Panc1 (cell line): ENCODE results near the gene CDC42EP4. TPM values are rescaled to one million over a fixed set of nuclear protein-coding genes. Genes with fewer than 3 reads are reported as not detected.

Source experiments
- ATAC-seq: fragments of 200-7000 bp; cut with Tn5 transposase; 2 replicates; pipeline ENCODE4 v1.9.1; 2020; ENCODE audit warnings: mild to moderate bottlenecking, moderate library complexity
- BruUV-seq: library from RNA; stranded (reverse); fragments of 400-500 nt; replicated peaks from 2 replicates; lab custom pipeline; 2021; lab: Mats Ljungman, UMichigan
- CTCF ChIA-PET: fragments of 300-600 bp; sonication (Branson Sonifier 250); formaldehyde crosslinking; loops from one replicate; lab custom pipeline; 2022; ENCODE audit warnings: antibody characterized with exemption; lab: Charles Lee
- POLR2A ChIA-PET: fragments of 300-600 bp; sonication (Branson Sonifier 250); formaldehyde crosslinking; loops from one replicate; lab custom pipeline; 2022; ENCODE audit warnings: antibody characterized with exemption; lab: Charles Lee
- DNase-seq: peaks from one replicate; pipeline ENCODE4 v3.0.0-alpha.2; 2010; ENCODE audit warnings: low read depth, low spot score
- H3K27ac ChIP-seq: 2 replicates; pipeline ENCODE4 v1.5.1; 2011; ENCODE audit warnings: mild to moderate bottlenecking, low read length, inconsistent platforms
- H3K27me3 ChIP-seq: fragments of 200-500 bp; sonication (Bioruptor generic); 2 replicates; pipeline ENCODE4 v1.6.0; 2014; ENCODE audit warnings: low read length, inconsistent platforms; ENCODE audit not compliant: control insufficient read depth, insufficient read depth
- H3K36me3 ChIP-seq: fragments of 200-500 bp; sonication (Bioruptor generic); 2 replicates; pipeline ENCODE4 v1.5.1; 2014; ENCODE audit warnings: inconsistent platforms, mild to moderate bottlenecking, low read length, moderate library complexity; ENCODE audit not compliant: control insufficient read depth, insufficient read depth
- H3K4me1 ChIP-seq: 2 replicates; pipeline ENCODE4 v1.5.1; 2011; ENCODE audit warnings: inconsistent platforms, mild to moderate bottlenecking, low read length, moderate library complexity; ENCODE audit not compliant: control insufficient read depth, insufficient read depth
- H3K4me3 ChIP-seq, 2 experiments: 2 replicates each; pipeline ENCODE4 v1.5.1; 2011 to 2012; ENCODE audit warnings: low read depth in 2 of 2, low read length in 2 of 2, mild to moderate bottlenecking in 2 of 2, inconsistent platforms in 1 of 2, moderate library complexity in 1 of 2
- H3K9me3 ChIP-seq: fragments of 200-500 bp; sonication (Bioruptor generic); 2 replicates; pipeline ENCODE4 v1.5.1; 2014; ENCODE audit warnings: low read depth, mild to moderate bottlenecking, inconsistent platforms, low read length, moderate library complexity; ENCODE audit not compliant: control insufficient read depth, insufficient read depth
- CTCF ChIP-seq: fragments of 450-650 bp; IDR thresholded peaks from 2 replicates; pipeline ENCODE4 v1.5.1; 2017; ENCODE audit warnings: mild to moderate bottlenecking
- POLR2AphosphoS5 ChIP-seq: IDR thresholded peaks from 2 replicates; pipeline ENCODE4 v1.6.1; 2012; ENCODE audit warnings: mild to moderate bottlenecking, low read depth, low read length, moderate library complexity
- SIN3A ChIP-seq: IDR thresholded peaks from 2 replicates; pipeline ENCODE4 v1.6.1; 2012; ENCODE audit warnings: low read depth, mild to moderate bottlenecking, low read length, moderate library complexity, borderline replicate concordance; ENCODE audit not compliant: insufficient read depth
- TCF7L2 ChIP-seq: IDR thresholded peaks from 2 replicates; pipeline ENCODE4 v1.6.1; 2011; ENCODE audit warnings: mild to moderate bottlenecking, low read depth, low read length, inconsistent platforms
- in situ Hi-C: cut with HindIII; loops from 2 replicates; pipeline ENCODE4 v1.10.0; 2016; ENCODE audit warnings: low sequenced_read_pairs, low pct_unique_long_range_greater_than_20kb
- intact Hi-C: fragments of 100-400 bp; cut with micrococcal nuclease; formaldehyde crosslinking; loops from one replicate; pipeline ENCODE4 v1.10.0; 2022; ENCODE audit not compliant: unreplicated experiment
- total RNA-seq: library from RNA; stranded (reverse); gene quantifications from one replicate; pipeline ENCODE4 v1.2.1, GENCODE V29; 2021; ENCODE audit not compliant: unreplicated experiment
- TF ChIP-seq, protein P1 (sequence below), 2 experiments: IDR thresholded peaks; 2 replicates each; pipeline ENCODE4 v1.6.1; 2011 to 2012; ENCODE audit warnings: low read depth in 2 of 2, control low read depth in 1 of 2, low read length in 1 of 2, mild to moderate bottlenecking in 1 of 2, moderate library complexity in 1 of 2; ENCODE audit not compliant: insufficient read depth in 1 of 2

CDC42EP4 gene
- total RNA-seq, 1 experiment from 2014 or later: 65.9 TPM

DNA sequence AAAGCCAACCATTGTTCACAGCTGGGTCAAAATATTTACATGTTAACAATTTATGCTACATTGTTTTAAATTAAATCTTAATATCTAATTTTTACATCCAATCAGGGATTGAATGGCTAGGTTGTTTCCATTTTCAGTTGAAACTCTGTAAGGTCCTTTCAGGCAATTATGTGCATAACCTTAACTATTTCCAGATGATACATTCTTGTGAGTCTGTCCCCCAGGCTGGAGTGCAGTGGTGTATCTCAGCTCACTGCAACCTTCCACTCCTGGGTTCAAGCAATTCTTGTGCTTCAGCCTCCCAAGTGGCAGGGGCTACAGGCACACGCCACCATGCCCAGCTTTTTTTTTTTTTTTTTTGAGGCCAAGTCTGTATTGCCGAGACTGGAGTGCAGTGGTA, 10.4 kb downstream of the CDC42EP4 start:
- Histone ChIP-seq H3K27me3 (no peaks in the 10 kb centered on the region), H3K36me3 (no peaks in the 10 kb centered on the region), H3K4me3 (no peak overlapping the region), H3K27ac (no peak overlapping the region), H3K9me3 (no peaks in the 10 kb centered on the region), H3K4me1 (peaks cover 76% of the 10 kb centered on the region)
- in situ Hi-C loops: no loop called here
- ATAC-seq (no peak), DNase-seq (no peak)
- TF ChIP-seq SIN3A (no peak), POLR2AphosphoS5 (no peak), TCF7L2 (no peak), CTCF (no peak)
- TF ChIP-seq, protein P1, sequence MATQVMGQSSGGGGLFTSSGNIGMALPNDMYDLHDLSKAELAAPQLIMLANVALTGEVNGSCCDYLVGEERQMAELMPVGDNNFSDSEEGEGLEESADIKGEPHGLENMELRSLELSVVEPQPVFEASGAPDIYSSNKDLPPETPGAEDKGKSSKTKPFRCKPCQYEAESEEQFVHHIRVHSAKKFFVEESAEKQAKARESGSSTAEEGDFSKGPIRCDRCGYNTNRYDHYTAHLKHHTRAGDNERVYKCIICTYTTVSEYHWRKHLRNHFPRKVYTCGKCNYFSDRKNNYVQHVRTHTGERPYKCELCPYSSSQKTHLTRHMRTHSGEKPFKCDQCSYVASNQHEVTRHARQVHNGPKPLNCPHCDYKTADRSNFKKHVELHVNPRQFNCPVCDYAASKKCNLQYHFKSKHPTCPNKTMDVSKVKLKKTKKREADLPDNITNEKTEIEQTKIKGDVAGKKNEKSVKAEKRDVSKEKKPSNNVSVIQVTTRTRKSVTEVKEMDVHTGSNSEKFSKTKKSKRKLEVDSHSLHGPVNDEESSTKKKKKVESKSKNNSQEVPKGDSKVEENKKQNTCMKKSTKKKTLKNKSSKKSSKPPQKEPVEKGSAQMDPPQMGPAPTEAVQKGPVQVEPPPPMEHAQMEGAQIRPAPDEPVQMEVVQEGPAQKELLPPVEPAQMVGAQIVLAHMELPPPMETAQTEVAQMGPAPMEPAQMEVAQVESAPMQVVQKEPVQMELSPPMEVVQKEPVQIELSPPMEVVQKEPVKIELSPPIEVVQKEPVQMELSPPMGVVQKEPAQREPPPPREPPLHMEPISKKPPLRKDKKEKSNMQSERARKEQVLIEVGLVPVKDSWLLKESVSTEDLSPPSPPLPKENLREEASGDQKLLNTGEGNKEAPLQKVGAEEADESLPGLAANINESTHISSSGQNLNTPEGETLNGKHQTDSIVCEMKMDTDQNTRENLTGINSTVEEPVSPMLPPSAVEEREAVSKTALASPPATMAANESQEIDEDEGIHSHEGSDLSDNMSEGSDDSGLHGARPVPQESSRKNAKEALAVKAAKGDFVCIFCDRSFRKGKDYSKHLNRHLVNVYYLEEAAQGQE (IDR thresholded peaks at IDR 0.05; ENCODE audit: insufficient read depth in 1 of 2, low read depth in 2 of 2, low read length in 1 of 2): no peak
- intact Hi-C loops: no loop called here
- ChIA-PET POLR2A (interaction anchor here (0.7 kb wide), 1 partner anchor 44 kb away, joined by 7 read pairs; no protein-coding TSS in a partner anchor), CTCF (interaction anchor here (1.4 kb wide), 1 partner anchor 69 kb away, joined by 3 read pairs; no protein-coding TSS in a partner anchor)
- BruUV-seq: no TSS peak

GRCh38 chr17:73300392-73300791, 11.4 kb downstream of the CDC42EP4 start:
- BruUV-seq: TSS peak; percentile 5
- Histone ChIP-seq H3K4me1 (peaks cover 68% of the 10 kb centered on the region), H3K9me3 (no peaks in the 10 kb centered on the region), H3K27me3 (no peaks in the 10 kb centered on the region), H3K4me3 (no peak overlapping the region), H3K36me3 (no peaks in the 10 kb centered on the region), H3K27ac (peak overlapping the region; percentile 76)
- no peak for ATAC-seq
- intact Hi-C loops (no loop called here), in situ Hi-C loops (no loop called here)
- TF ChIP-seq, protein P1 (IDR thresholded peaks at IDR 0.05; ENCODE audit: insufficient read depth in 1 of 2, low read depth in 2 of 2, low read length in 1 of 2): no peak
- no peak for TF ChIP-seq TCF7L2
- no peak for TF ChIP-seq POLR2AphosphoS5
- TF ChIP-seq SIN3A: no peak
- no peak for TF ChIP-seq CTCF
- CTCF ChIA-PET: no interaction called here
- no peak for DNase-seq
- POLR2A ChIA-PET: no interaction called here
